Peyer's patch (tissue), 4 donors: ENCODE data around the gene WWOX.

Source experiments
- POLR2A ChIP-seq, 2 donors: fragments of 450-650 bp; IDR thresholded peaks; one replicate each; pipeline ENCODE4 v1.5.1; 2017; ENCODE audit warnings: antibody characterized with exemption in 2 of 2, mild to moderate bottlenecking in 2 of 2, moderate library complexity in 2 of 2
- TF ChIP-seq, protein P1 (sequence below), 6 experiments: fragments of 450-650 bp in 4 of 6; fragments of 200-600 bp in 2 of 6; sonication (generic) in 1 of 6; IDR thresholded peaks; one replicate each; pipeline ENCODE4 v1.5.1; 2017 to 2019; ENCODE audit warnings: antibody characterized with exemption in 6 of 6, mild to moderate bottlenecking in 3 of 6, moderate library complexity in 1 of 6

DNA sequence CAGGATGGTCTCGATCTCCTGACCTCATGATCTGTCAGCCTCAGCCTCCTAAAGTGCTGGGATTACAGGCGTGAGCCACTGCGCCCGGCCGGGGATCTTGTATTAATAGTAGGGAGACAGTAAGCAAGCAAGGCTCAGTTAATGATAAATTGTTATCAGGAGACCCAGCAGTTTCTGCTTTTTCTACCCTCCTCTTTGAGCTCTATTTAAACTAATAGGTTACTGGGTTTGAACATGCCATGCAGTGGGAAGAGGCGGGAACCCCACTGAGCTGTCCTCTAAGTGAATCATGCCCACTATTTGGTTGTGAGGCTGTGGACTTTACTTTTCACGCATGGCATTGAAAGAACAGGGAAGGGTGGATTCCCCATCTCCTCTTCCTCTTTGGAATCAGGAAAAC, 223.9 kb downstream of the WWOX start:
- TF ChIP-seq, protein P1, sequence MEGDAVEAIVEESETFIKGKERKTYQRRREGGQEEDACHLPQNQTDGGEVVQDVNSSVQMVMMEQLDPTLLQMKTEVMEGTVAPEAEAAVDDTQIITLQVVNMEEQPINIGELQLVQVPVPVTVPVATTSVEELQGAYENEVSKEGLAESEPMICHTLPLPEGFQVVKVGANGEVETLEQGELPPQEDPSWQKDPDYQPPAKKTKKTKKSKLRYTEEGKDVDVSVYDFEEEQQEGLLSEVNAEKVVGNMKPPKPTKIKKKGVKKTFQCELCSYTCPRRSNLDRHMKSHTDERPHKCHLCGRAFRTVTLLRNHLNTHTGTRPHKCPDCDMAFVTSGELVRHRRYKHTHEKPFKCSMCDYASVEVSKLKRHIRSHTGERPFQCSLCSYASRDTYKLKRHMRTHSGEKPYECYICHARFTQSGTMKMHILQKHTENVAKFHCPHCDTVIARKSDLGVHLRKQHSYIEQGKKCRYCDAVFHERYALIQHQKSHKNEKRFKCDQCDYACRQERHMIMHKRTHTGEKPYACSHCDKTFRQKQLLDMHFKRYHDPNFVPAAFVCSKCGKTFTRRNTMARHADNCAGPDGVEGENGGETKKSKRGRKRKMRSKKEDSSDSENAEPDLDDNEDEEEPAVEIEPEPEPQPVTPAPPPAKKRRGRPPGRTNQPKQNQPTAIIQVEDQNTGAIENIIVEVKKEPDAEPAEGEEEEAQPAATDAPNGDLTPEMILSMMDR (IDR thresholded peaks at IDR 0.05): no peak
- TF ChIP-seq POLR2A (IDR thresholded peaks at IDR 0.05): no peak
